Ovary (tissue), 9 donors: Measurements from ENCODE around the gene SCEL. TPM values are rescaled to one million over a fixed set of nuclear protein-coding genes. Genes with fewer than 3 reads are reported as not detected.

Experiments used
- DNase-seq, 5 donors: peaks; one replicate each; pipeline ENCODE4 v3.0.0-alpha.2; 2019 to 2020
- H3K27ac ChIP-seq, 2 donors: fragments of 200-600 bp; one replicate each; pipeline versions ENCODE4 v1.5.1 to v1.8.0; 2019 to 2022
- H3K27me3 ChIP-seq: fragments of 200-600 bp; one replicate; pipeline ENCODE4 v1.8.0; 2022
- H3K36me3 ChIP-seq: fragments of 200-600 bp; sonication (generic); one replicate; pipeline ENCODE4 v1.5.1; 2019
- H3K4me1 ChIP-seq: one replicate; pipeline ENCODE4 v1.8.1; 2013; ENCODE audit warnings: mild to moderate bottlenecking, moderate library complexity; ENCODE audit not compliant: insufficient read depth
- H3K4me3 ChIP-seq: fragments of 200-600 bp; sonication (generic); one replicate; pipeline ENCODE4 v1.5.1; 2017
- H3K9me3 ChIP-seq, 2 donors: fragments of 200-600 bp in 1 of 2; sonication (generic) in 1 of 2; one replicate each; pipeline versions ENCODE4 v1.5.1 to v1.8.1; 2013 to 2019; ENCODE audit warnings: mild to moderate bottlenecking in 1 of 2, moderate library complexity in 1 of 2
- CTCF ChIP-seq, 3 donors: fragments of 450-650 bp in 2 of 3; fragments of 200-600 bp in 1 of 3; IDR thresholded peaks; one replicate each; pipeline versions ENCODE4 v1.5.1 to v1.8.0; 2016 to 2022; ENCODE audit warnings: antibody characterized with exemption in 3 of 3, mild to moderate bottlenecking in 1 of 3
- EP300 ChIP-seq: sonication (generic); formaldehyde crosslinking; IDR thresholded peaks from one replicate; pipeline ENCODE4 v1.6.1; 2017; ENCODE audit warnings: antibody characterized with exemption
- POLR2A ChIP-seq: fragments of 450-650 bp; IDR thresholded peaks from one replicate; pipeline ENCODE4 v1.6.1; 2017; ENCODE audit warnings: antibody characterized with exemption, mild to moderate bottlenecking, moderate library complexity
- WGBS, 3 donors: extraction: QIAGEN DNeasy Blood & Tissue Kit in 1 of 3; methylation state at CpG; one replicate each; pipeline versions ENCODE4 v1.1.5 to v1.1.7; 2013 to 2017; 5-methylcytosine and 5-hydroxymethylcytosine counted together
- intact Hi-C, 4 donors: fragments of 100-400 bp; cut with DNase I; formaldehyde crosslinking; loops; one replicate each; pipeline versions ENCODE4 v1.11.0 to v1.15.1; 2022 to 2023
- polyA plus RNA-seq, 2 donors: library from polyadenylated mRNA; stranded (reverse); fragments of 200-250 nt in 1 of 2; fragments of 350-450 nt in 1 of 2; fragmentation: Illumina TruSeq in 1 of 2; extraction: RNeasy Lipid Tissue Mini Kit (QIAGEN cat#74804) in 1 of 2; gene quantifications; one replicate each; pipeline ENCODE4 v1.2.3, GENCODE V29; 2013 to 2014
- total RNA-seq, 7 donors: library from RNA; depleted of rRNA in 2 of 7; stranded (reverse); fragments of >200 nt in 2 of 7; fragmentation: NEBNext Ultra II Directional in 3 of 7; extraction: Animal tissue kit (Norgen Biotek cat#: 25700) in 3 of 7; gene quantifications; one replicate each; pipeline versions ENCODE4 v1.1.0 to v1.2.4, GENCODE V29; 2016 to 2023
- donor health status: DM: no; HTN: no; CAD: no; lungs with moderate emphysema.
- donor health status: DM: no; HTN: no; CAD: no.
- donor health status: Bipolar disorder and iron deficiency.
- donor health status: DM: yes; HTN: yes; CAD: no.
- donor health status: DM: no; HTN: no; CAD: no.
- donor health status: DM: yes; HTN: yes; CAD: no.

SCEL gene
- total and polyA plus RNA-seq, 9 donors = 0.04 TPM; not detected in 8

- H3K4me1 ChIP-seq = no peaks in the 10 kb centered on the region
- 35 to 48% (median 40%) methylated on average over 1 of the region's 1 CpG for WGBS, 3 donors
Observed at GRCh38 chr13:77596777-77597176, 61.3 kb downstream of the SCEL start.

GRCh38 chr13:77599351-77599750 lies 63.8 kb downstream of the SCEL start:
- H3K27ac ChIP-seq = no peak overlapping the region

More at GRCh38 chr13:77596777-77597176, 61.3 kb downstream of the SCEL start:
- no peak overlapping the region for H3K4me3 ChIP-seq
- no peaks in the 10 kb centered on the region for H3K36me3 ChIP-seq
- intact Hi-C loops = no loop called here
- TF ChIP-seq EP300 (no peak), POLR2A (no peak), CTCF (IDR thresholded peaks at IDR 0.05) (no peak)
- H3K27ac ChIP-seq = no peak overlapping the region
- H3K27me3 ChIP-seq = no peaks in the 10 kb centered on the region
- DNase-seq = no peak
- no peaks in the 10 kb centered on the region for H3K9me3 ChIP-seq

GRCh38 chr13:77600701-77601100 lies 65.2 kb downstream of the SCEL start:
- Histone ChIP-seq H3K36me3 (no peaks in the 10 kb centered on the region), H3K9me3 (no peaks in the 10 kb centered on the region), H3K27ac (no peak overlapping the region), H3K4me3 (no peak overlapping the region), H3K27me3 (no peaks in the 10 kb centered on the region), H3K4me1 (no peaks in the 10 kb centered on the region)
- 58 to 79% (median 72%) methylated on average over 2 of the region's 2 CpGs for WGBS, 3 donors
- no peak for DNase-seq
- intact Hi-C loops = no loop called here
- TF ChIP-seq CTCF (IDR thresholded peaks at IDR 0.05) = no peak
- no peak for TF ChIP-seq POLR2A
- no peak for TF ChIP-seq EP300

More at GRCh38 chr13:77599351-77599750, 63.8 kb downstream of the SCEL start:
- no peak overlapping the region for H3K4me3 ChIP-seq
- intact Hi-C loops = no loop called here
- no peak for DNase-seq
- H3K9me3 ChIP-seq = no peaks in the 10 kb centered on the region
- no peaks in the 10 kb centered on the region for H3K4me1 ChIP-seq
- H3K27me3 ChIP-seq = no peaks in the 10 kb centered on the region
- TF ChIP-seq POLR2A (no peak), EP300 (no peak), CTCF (IDR thresholded peaks at IDR 0.05) (no peak)
- 90 to 92% (median 91%) methylated on average over 2 of the region's 2 CpGs for WGBS, 3 donors
- H3K36me3 ChIP-seq = no peaks in the 10 kb centered on the region

- Histone ChIP-seq H3K9me3 (no peaks in the 10 kb centered on the region), H3K4me3 (no peak overlapping the region), H3K36me3 (no peaks in the 10 kb centered on the region), H3K27me3 (no peaks in the 10 kb centered on the region), H3K27ac (no peak overlapping the region), H3K4me1 (no peaks in the 10 kb centered on the region)
- intact Hi-C loops = no loop called here
- DNase-seq = no peak
- WGBS, 3 donors = 93 to 100% (median 93%) methylated on average over 1 of the region's 1 CpG
- no peak for TF ChIP-seq EP300
- no peak for TF ChIP-seq CTCF (IDR thresholded peaks at IDR 0.05)
- no peak for TF ChIP-seq POLR2A
Observed at GRCh38 chr13:77611068-77611467, 75.6 kb downstream of the SCEL start.

- H3K4me3 ChIP-seq = no peak overlapping the region
- H3K9me3 ChIP-seq = no peaks in the 10 kb centered on the region
- H3K36me3 ChIP-seq = no peaks in the 10 kb centered on the region
- no peaks in the 10 kb centered on the region for H3K27me3 ChIP-seq
- no peak overlapping the region for H3K27ac ChIP-seq
- intact Hi-C loops = no loop called here
- TF ChIP-seq CTCF (IDR thresholded peaks at IDR 0.05) = no peak
- no peak for TF ChIP-seq EP300
- no peak for TF ChIP-seq POLR2A
- DNase-seq = no peak
- H3K4me1 ChIP-seq = no peaks in the 10 kb centered on the region
Observed at GRCh38 chr13:77616027-77616426, 80.5 kb downstream of the SCEL start.
